Heart right ventricle (tissue), 16 donors: Measurements from ENCODE around the gene LETM1. TPM values are rescaled to one million over a fixed set of nuclear protein-coding genes. Genes with fewer than 3 reads are reported as not detected.

ENCODE experiments used
- ATAC-seq, 8 donors: fragments of 200-7000 bp; cut with Tn5 transposase; one replicate each; pipeline ENCODE4 v1.9.1; 2020; ENCODE audit warnings: mild to moderate bottlenecking in 8 of 8, moderate library complexity in 8 of 8, moderate number of reproducible peaks in 1 of 8
- DNase-seq, 2 donors: peaks; one replicate each; pipeline ENCODE4 v3.0.0-alpha.2; 2020
- H3K27ac ChIP-seq, 10 donors: fragments of 200-600 bp; sonication (generic) in 2 of 10; one replicate each; pipeline versions ENCODE4 v1.5.0 to v1.8.0; 2020 to 2022; ENCODE audit warnings: mild to moderate bottlenecking in 3 of 10
- H3K27me3 ChIP-seq, 7 donors: fragments of 200-600 bp; one replicate each; pipeline ENCODE4 v1.8.0; 2021 to 2022; ENCODE audit warnings: mild to moderate bottlenecking in 2 of 7
- H3K36me3 ChIP-seq, 9 donors: fragments of 200-600 bp; sonication (generic) in 1 of 9; one replicate each; pipeline versions ENCODE4 v1.5.0 to v1.8.0; 2020 to 2022; ENCODE audit warnings: mild to moderate bottlenecking in 2 of 9
- H3K4me1 ChIP-seq, 9 donors: fragments of 200-600 bp; sonication (generic) in 1 of 9; one replicate each; pipeline versions ENCODE4 v1.5.0 to v1.8.0; 2020 to 2022; ENCODE audit warnings: mild to moderate bottlenecking in 4 of 9
- H3K4me3 ChIP-seq, 10 donors: fragments of 200-600 bp; sonication (generic) in 2 of 10; one replicate each; pipeline versions ENCODE4 v1.5.0 to v1.8.0; 2020 to 2022; ENCODE audit warnings: mild to moderate bottlenecking in 7 of 10, moderate library complexity in 2 of 10
- H3K9me3 ChIP-seq, 11 donors: fragments of 200-600 bp in 10 of 11; sonication (generic) in 2 of 11; one replicate each; pipeline versions ENCODE4 v1.5.0 to v1.8.0; 2013 to 2022; ENCODE audit warnings: mild to moderate bottlenecking in 2 of 11, control low read depth in 1 of 11, moderate library complexity in 1 of 11
- CTCF ChIP-seq, 9 donors: fragments of 200-600 bp; sonication (generic) in 2 of 9; IDR thresholded peaks; one replicate each; pipeline versions ENCODE4 v1.5.0 to v1.8.0; 2021 to 2022; ENCODE audit warnings: antibody characterized with exemption in 9 of 9, mild to moderate bottlenecking in 5 of 9, moderate library complexity in 1 of 9
- WGBS, 2 donors: extraction: QIAGEN DNeasy Blood & Tissue Kit; methylation state at CpG; one replicate each; pipeline ENCODE4 v1.1.7; 2013; ENCODE audit warnings: inconsistent platforms in 1 of 2; 5-methylcytosine and 5-hydroxymethylcytosine counted together
- intact Hi-C, 10 donors: fragments of 100-400 bp; cut with DNase I; formaldehyde crosslinking; loops; one replicate each; pipeline versions ENCODE4 v1.11.1 to v1.14.2; 2022
- polyA plus RNA-seq, 2 donors: library from polyadenylated mRNA; stranded (reverse); fragments of 200-250 nt; gene quantifications; one replicate each; pipeline ENCODE4 v1.2.3, GENCODE V29; 2013
- total RNA-seq, 10 donors: library from RNA; stranded (reverse); fragmentation: NEBNext Ultra II Directional in 3 of 10; extraction: Animal tissue kit (Norgen Biotek cat#: 25700) in 3 of 10; gene quantifications; one replicate each; pipeline versions ENCODE4 v1.2.1 to v1.2.4, GENCODE V29; 2021 to 2023
- donor health status: Arrhythmogenic right ventricular cardiomyopathy.
- donor health status: ischemic (EF 13 %, LVEDD 7.1; RV severe dilation, severe dysfunction).
- donor health status: healthy with polysubstance abuse.
- donor health status: DM: no; HTN: yes; CAD: no.
- donor health status: DM: no; HTN: no; CAD: no.
- donor health status: ischemic (EF 25% LVEDD 6.9; RV normal size, moderate dysfunction).
- donor health status: ischemic (EF 25% LVEDD 5.7; RV mildly dilated, moderate dysfunction).
- donor health status: healthy.
- donor health status: DM: yes; HTN: yes; CAD: no.
- donor health status: Ischemic cardiomyopathy.
- donor health status: ischemic (EF 35%, LVEDD 5.7; RV mildly dilated, moderate dysfunction).
- donor health status: nonischemic (EF 11% LVEDD 7.7; RV severe dilation, severe dysfunction).
- donor health status: DM: yes; HTN: yes; CAD: no.
- donor health status: PGD.
- donor health status: ischemic (EF 29% LVEDD 5.4; RV normal size, mild dysfunction).
- donor health status: nonischemic (EF 23%, LVEDD 6.1; RV moderate dilation, normal function).

LETM1 gene
- total and polyA plus RNA-seq, 12 donors: 23.4 to 53.1 (median 41.2) TPM

- Histone ChIP-seq H3K4me1 (peaks cover 0 to 7% (median 0%) of the 10 kb centered on the region in 9 donors), H3K36me3 (peaks cover 0 to 58% (median 9%) of the 10 kb centered on the region in 9 donors), H3K27me3 (no peaks in the 10 kb centered on the region), H3K4me3 (no peak overlapping the region), H3K9me3 (no peaks in the 10 kb centered on the region), H3K27ac (no peak overlapping the region)
- no peak for ATAC-seq
- 61 to 75% methylated on average over 6 of the region's 6 CpGs for WGBS, 2 donors
- DNase-seq: no peak
- intact Hi-C loops: loop anchor here in 3 of 10 donors (2.0 to 10.0 kb wide), 5 partner anchors 44 to 154 kb away; partner anchors contain the start of gene LETM1 (in 2 of the 3)
- TF ChIP-seq CTCF (IDR thresholded peaks at IDR 0.05): no peak
These were observed 45.2 kb upstream of the LETM1 start for GRCh38 chr4:1901127-1901526.

GRCh38 chr4:1900624-1901023 lies 44.7 kb upstream of the LETM1 start:
- no peaks in the 10 kb centered on the region for H3K9me3 ChIP-seq
- H3K27me3 ChIP-seq: no peaks in the 10 kb centered on the region
- TF ChIP-seq CTCF (IDR thresholded peaks at IDR 0.05): no peak
- H3K36me3 ChIP-seq: peaks cover 0 to 53% (median 9%) of the 10 kb centered on the region in 9 donors
- DNase-seq (no peak), ATAC-seq (no peak)
- peaks cover 0 to 7% (median 0%) of the 10 kb centered on the region in 9 donors for H3K4me1 ChIP-seq
- 85% methylated on average over 16 of the region's 16 CpGs for WGBS, 2 donors
- intact Hi-C loops: loop anchor here in 3 of 10 donors (2.0 to 10.0 kb wide), 5 partner anchors 43 to 154 kb away; partner anchors contain the start of gene LETM1 (in 2 of the 3)
- H3K4me3 ChIP-seq: no peak overlapping the region
- H3K27ac ChIP-seq: no peak overlapping the region

GRCh38 chr4:1900087-1900433 lies 44.1 kb upstream of the LETM1 start:
- no peak for TF ChIP-seq CTCF (IDR thresholded peaks at IDR 0.05)
- no peaks in the 10 kb centered on the region for H3K9me3 ChIP-seq

GRCh38 chr4:1899149-1900086 lies 43.5 kb upstream of the LETM1 start:
- peaks cover 0 to 13% (median 6%) of the 10 kb centered on the region in 9 donors for H3K4me1 ChIP-seq
- H3K36me3 ChIP-seq: peaks cover 0 to 41% (median 9%) of the 10 kb centered on the region in 9 donors
- 24 to 26% methylated on average over 15 of the region's 15 CpGs for WGBS, 2 donors
- DNase-seq (peak; percentile 51 to 75), ATAC-seq (peak; percentile 82 to 92 (median 90))
- no peak overlapping the region for H3K27ac ChIP-seq
- intact Hi-C loops: loop anchor here (1.0 to 10.0 kb wide), 10 partner anchors 28 to 153 kb away; partner anchors contain the start of genes LETM1 (in 7 of the 10) and NSD2 (in 1 of the 10)
- TF ChIP-seq CTCF (IDR thresholded peaks at IDR 0.05): peak; percentile 79 to 96 (median 89)
- no peaks in the 10 kb centered on the region for H3K27me3 ChIP-seq
- H3K4me3 ChIP-seq: no peak overlapping the region
- no peaks in the 10 kb centered on the region for H3K9me3 ChIP-seq

More at GRCh38 chr4:1900087-1900433, 44.1 kb upstream of the LETM1 start:
- H3K4me1 ChIP-seq: peaks cover 0 to 8% (median 0%) of the 10 kb centered on the region in 9 donors
- ATAC-seq: no peak
- H3K36me3 ChIP-seq: peaks cover 0 to 48% (median 9%) of the 10 kb centered on the region in 9 donors
- H3K4me3 ChIP-seq: no peak overlapping the region
- no peaks in the 10 kb centered on the region for H3K27me3 ChIP-seq
- no peak for DNase-seq
- no peak overlapping the region for H3K27ac ChIP-seq
- intact Hi-C loops: loop anchor here in 3 of 10 donors (2.0 to 10.0 kb wide), 5 partner anchors 43 to 153 kb away; partner anchors contain the start of gene LETM1 (in 2 of the 3)
